Measurements from ENCODE around the gene RBKS. TPM values are rescaled to one million over a fixed set of nuclear protein-coding genes. Genes with fewer than 3 reads are reported as not detected.

The RBKS gene
- total RNA-seq, 1 experiment from 2014 or later, result 1.7 TPM

GRCh38 chr2:27906074-27906473, 15.9 kb upstream of the RBKS start:
- ATAC-seq (no peak), DNase-seq (ENCODE audit: low spot score) (no peak)
- ChIA-PET POLR2A (no interaction called here), CTCF (no interaction called here)
- H3K4me3 Mint-ChIP-seq, result no peak overlapping the region
- no peaks in the 10 kb centered on the region for H3K36me3 Mint-ChIP-seq
- TF ChIP-seq ZNF423 (CRISPR knock-in tag; IDR thresholded peaks at IDR 0.05) (no peak), NFYB (CRISPR knock-in tag; conservative IDR thresholded peaks at IDR 0.05; ENCODE audit: low read depth) (no peak), PREB (CRISPR knock-in tag; IDR thresholded peaks at IDR 0.05; ENCODE audit: borderline replicate concordance) (no peak), ATF2 (CRISPR knock-in tag; IDR thresholded peaks at IDR 0.05; ENCODE audit: borderline replicate concordance, low read depth) (no peak), ZSCAN18 (CRISPR knock-in tag; IDR thresholded peaks at IDR 0.05) (no peak), SMAD3 (CRISPR knock-in tag; IDR thresholded peaks at IDR 0.05; ENCODE audit: borderline replicate concordance) (no peak), ZNF138 (CRISPR knock-in tag; conservative IDR thresholded peaks at IDR 0.05) (no peak), HMGXB4 (CRISPR knock-in tag; IDR thresholded peaks at IDR 0.05) (no peak), FOXP1 (CRISPR knock-in tag; IDR thresholded peaks at IDR 0.05; ENCODE audit: borderline replicate concordance) (no peak), E2F5 (CRISPR knock-in tag; IDR thresholded peaks at IDR 0.05) (no peak), ZBTB21 (CRISPR knock-in tag; IDR thresholded peaks at IDR 0.05; ENCODE audit: borderline replicate concordance) (no peak), USF2 (CRISPR knock-in tag; IDR thresholded peaks at IDR 0.05) (no peak), E2F1 (CRISPR knock-in tag; IDR thresholded peaks at IDR 0.05) (no peak), JUN (CRISPR knock-in tag; IDR thresholded peaks at IDR 0.05) (no peak), PRDM15 (CRISPR knock-in tag; IDR thresholded peaks at IDR 0.05) (no peak), ZNF219 (CRISPR knock-in tag; IDR thresholded peaks at IDR 0.05; ENCODE audit: borderline replicate concordance) (no peak)
- H3K4me1 Mint-ChIP-seq, result peaks cover 8% of the 10 kb centered on the region
- H3K9me3 Mint-ChIP-seq, result no peaks in the 10 kb centered on the region
- no peaks in the 10 kb centered on the region for H3K27me3 Mint-ChIP-seq (ENCODE audit: low read depth)
- no peak overlapping the region for H3K27ac Mint-ChIP-seq

Measured in WTC11 (cell line).